HCT116 (cell line): ENCODE measurements around the gene TNFRSF6B. TPM values are rescaled to one million over a fixed set of nuclear protein-coding genes. Genes with fewer than 3 reads are reported as not detected.

Experiments
- ATAC-seq: fragments of 200-7000 bp; cut with Tn5 transposase; 2 replicates; pipeline ENCODE4 v1.9.1; 2020; ENCODE audit warnings: mild to moderate bottlenecking, moderate library complexity
- BruUV-seq: library from RNA; stranded (reverse); fragments of 400-500 nt; replicated peaks from 2 replicates; lab custom pipeline; 2021; lab: Mats Ljungman, UMichigan
- CTCF ChIA-PET: fragments of 300-600 bp; sonication (Branson Sonifier 250); formaldehyde crosslinking; loops from one replicate; lab custom pipeline; 2021; ENCODE audit warnings: antibody characterized with exemption; lab: Charles Lee
- POLR2A ChIA-PET: fragments of 300-600, 350-600 bp; sonication (Branson Sonifier 250); formaldehyde crosslinking; loops from one replicate; lab custom pipeline; 2021; ENCODE audit warnings: antibody characterized with exemption; lab: Charles Lee
- RAD21 ChIA-PET, 2 experiments: fragments of 300-600 bp; sonication (Branson Sonifier 250); formaldehyde crosslinking; loops; one replicate each; lab custom pipeline; 2023; ENCODE audit warnings: low total read pairs in 2 of 2; ENCODE audit not compliant: uncharacterized antibody in 2 of 2, unreplicated experiment in 2 of 2, low non-redundant PET in 1 of 2; lab: Charles Lee
- DNase-seq: peaks from one replicate; pipeline ENCODE4 v3.0.0-alpha.2; 2010; ENCODE audit warnings: low read depth, low spot score
- H2AFZ ChIP-seq: fragments of 200-600 bp; shearing (Covaris generic), sonication (generic); 2 replicates; pipeline ENCODE4 v1.6.1; 2017; ENCODE audit warnings: low read depth, mixed run types, mixed read lengths, antibody characterized with exemption, low read length; ENCODE audit not compliant: poor library complexity, severe bottlenecking
- H3K27ac ChIP-seq: 2 replicates; pipeline ENCODE4 v1.5.1; 2012; ENCODE audit warnings: low read depth, low read length
- H3K27me3 ChIP-seq: fragments of 200-600 bp; sonication (generic); 2 replicates; pipeline ENCODE4 v1.6.1; 2016; ENCODE audit warnings: mixed run types, low read length, mixed read lengths; ENCODE audit not compliant: insufficient read depth
- H3K36me3 ChIP-seq, 2 experiments: fragments of 200-500 bp in 1 of 2; fragments of 200-600 bp in 1 of 2; sonication (Bioruptor generic) in 1 of 2; sonication (generic) in 1 of 2; 2 replicates each; pipeline versions ENCODE4 v1.5.1 to v1.6.1; 2014 to 2016; ENCODE audit warnings: low read length in 2 of 2, inconsistent platforms in 1 of 2, mixed read lengths in 1 of 2, mixed run types in 1 of 2; ENCODE audit not compliant: insufficient read depth in 2 of 2, control insufficient read depth in 1 of 2
- H3K4me1 ChIP-seq, 2 experiments: fragments of 200-600 bp in 1 of 2; sonication (generic) in 1 of 2; 2 replicates each; pipeline versions ENCODE4 v1.5.1 to v1.6.1; 2012 to 2017; ENCODE audit warnings: low read length in 2 of 2, inconsistent platforms in 1 of 2, mild to moderate bottlenecking in 1 of 2, mixed read lengths in 1 of 2, mixed run types in 1 of 2, moderate library complexity in 1 of 2; ENCODE audit not compliant: insufficient read depth in 2 of 2, control insufficient read depth in 1 of 2
- H3K4me2 ChIP-seq: fragments of 200-600 bp; sonication (generic); 2 replicates; pipeline ENCODE4 v1.6.1; 2017; ENCODE audit warnings: mixed run types, low read length, mixed read lengths
- H3K4me3 ChIP-seq, 2 experiments: fragments of 200-600 bp in 1 of 2; sonication (generic) in 1 of 2; replicated peaks in 1 of 2; 2 replicates each; pipeline ENCODE4 v1.5.1; 2011 to 2016; ENCODE audit warnings: low read length in 2 of 2, control low read depth in 1 of 2, low read depth in 1 of 2, mild to moderate bottlenecking in 1 of 2, mixed read lengths in 1 of 2, mixed run types in 1 of 2
- H3K79me2 ChIP-seq: fragments of 200-600 bp; sonication (generic); 2 replicates; pipeline ENCODE4 v1.6.1; 2017; ENCODE audit warnings: mild to moderate bottlenecking, mixed run types, low read length, moderate library complexity, mixed read lengths; ENCODE audit not compliant: insufficient read depth
- H3K9ac ChIP-seq: fragments of 200-600 bp; sonication (generic); 2 replicates; pipeline ENCODE4 v1.6.1; 2016; ENCODE audit warnings: low read length, mixed read lengths
- H3K9me2 ChIP-seq: fragments of 200-600 bp; sonication (generic), shearing (Covaris generic); 2 replicates; pipeline ENCODE4 v1.6.1; 2017; ENCODE audit warnings: mixed run types, mild to moderate bottlenecking, moderate library complexity; ENCODE audit not compliant: insufficient read depth
- H3K9me3 ChIP-seq, 2 experiments: fragments of 200-500 bp in 1 of 2; fragments of 200-600 bp in 1 of 2; sonication (Bioruptor generic) in 1 of 2; sonication (generic) in 1 of 2; 2 replicates each; pipeline ENCODE4 v1.6.1; 2014 to 2017; ENCODE audit warnings: low read length in 2 of 2, mixed read lengths in 2 of 2, inconsistent platforms in 1 of 2, low read depth in 1 of 2, mild to moderate bottlenecking in 1 of 2, mixed run types in 1 of 2, moderate library complexity in 1 of 2; ENCODE audit not compliant: control insufficient read depth in 1 of 2, insufficient read depth in 1 of 2
- H4K20me1 ChIP-seq: fragments of 200-600 bp; sonication (generic), shearing (Covaris generic); 2 replicates; pipeline ENCODE4 v1.6.1; 2017; ENCODE audit warnings: mixed run types, mild to moderate bottlenecking, moderate library complexity; ENCODE audit not compliant: insufficient read depth
- CBX3 ChIP-seq: IDR thresholded peaks from 2 replicates; pipeline ENCODE4 v1.6.1; 2012; ENCODE audit warnings: low read depth
- CEBPB ChIP-seq: IDR thresholded peaks from 2 replicates; pipeline ENCODE4 v1.6.1; 2012; ENCODE audit warnings: low read depth
- EGR1 ChIP-seq: IDR thresholded peaks from 2 replicates; pipeline ENCODE4 v1.6.1; 2012; ENCODE audit warnings: low read depth
- ELF1 ChIP-seq: IDR thresholded peaks from 2 replicates; pipeline ENCODE4 v1.6.1; 2012; ENCODE audit warnings: low read depth, borderline replicate concordance
- EZH2 ChIP-seq: fragments of 200-600 bp; sonication (generic); IDR thresholded peaks from 2 replicates; pipeline ENCODE4 v1.6.1; 2017; ENCODE audit warnings: antibody characterized with exemption, mixed run types
- EZH2phosphoT487 ChIP-seq: fragments of 200-600 bp; IDR thresholded peaks from 2 replicates; pipeline ENCODE4 v1.6.1; 2018; ENCODE audit warnings: antibody characterized with exemption, borderline replicate concordance
- FOSL1 ChIP-seq: IDR thresholded peaks from 2 replicates; pipeline ENCODE4 v1.6.1; 2012; ENCODE audit warnings: low read depth
- POLR2A ChIP-seq: IDR thresholded peaks from 2 replicates; pipeline ENCODE4 v1.7.0; 2011; ENCODE audit warnings: borderline replicate concordance; ENCODE audit not compliant: insufficient read depth, insufficient read length; ENCODE audit errors: extremely low read depth
- POLR2AphosphoS5 ChIP-seq: IDR thresholded peaks from 2 replicates; pipeline ENCODE4 v1.6.1; 2011; ENCODE audit warnings: mild to moderate bottlenecking, low read depth, low read length, moderate library complexity
- RAD21 ChIP-seq: IDR thresholded peaks from 2 replicates; pipeline ENCODE4 v1.6.1; 2012; ENCODE audit warnings: low read depth, mild to moderate bottlenecking
- SIN3A ChIP-seq: IDR thresholded peaks from 2 replicates; pipeline ENCODE4 v1.6.1; 2012; ENCODE audit warnings: low read depth
- SRF ChIP-seq: IDR thresholded peaks from 2 replicates; pipeline ENCODE4 v1.6.1; 2012; ENCODE audit warnings: low read depth
- YY1 ChIP-seq: IDR thresholded peaks from 2 replicates; pipeline ENCODE4 v1.6.1; 2011; ENCODE audit warnings: low read length, low read depth, moderate library complexity, mild to moderate bottlenecking; ENCODE audit not compliant: insufficient replicate concordance; ENCODE audit errors: extremely low read depth
- intact Hi-C: fragments of 100-400 bp; cut with micrococcal nuclease; formaldehyde crosslinking; loops from 2 replicates; pipeline ENCODE4 v1.10.0; 2022
- total RNA-seq: library from RNA; stranded (reverse); gene quantifications from one replicate; pipeline ENCODE4 v1.2.1, GENCODE V29; 2021; ENCODE audit not compliant: unreplicated experiment
- TF ChIP-seq, protein P1 (sequence below): IDR thresholded peaks from 2 replicates; pipeline ENCODE4 v1.6.1; 2011; ENCODE audit warnings: mild to moderate bottlenecking, low read length, moderate library complexity; ENCODE audit not compliant: insufficient replicate concordance; ENCODE audit errors: extremely low read depth
- TF ChIP-seq, protein P2 (sequence below): IDR thresholded peaks from 2 replicates; pipeline ENCODE4 v1.6.1; 2012; ENCODE audit warnings: low read depth
- TF ChIP-seq, protein P3 (sequence below): IDR thresholded peaks from 2 replicates; pipeline ENCODE4 v1.6.1; 2012

The TNFRSF6B gene
- total RNA-seq, 1 experiment from 2014 or later = 147 TPM

DNA sequence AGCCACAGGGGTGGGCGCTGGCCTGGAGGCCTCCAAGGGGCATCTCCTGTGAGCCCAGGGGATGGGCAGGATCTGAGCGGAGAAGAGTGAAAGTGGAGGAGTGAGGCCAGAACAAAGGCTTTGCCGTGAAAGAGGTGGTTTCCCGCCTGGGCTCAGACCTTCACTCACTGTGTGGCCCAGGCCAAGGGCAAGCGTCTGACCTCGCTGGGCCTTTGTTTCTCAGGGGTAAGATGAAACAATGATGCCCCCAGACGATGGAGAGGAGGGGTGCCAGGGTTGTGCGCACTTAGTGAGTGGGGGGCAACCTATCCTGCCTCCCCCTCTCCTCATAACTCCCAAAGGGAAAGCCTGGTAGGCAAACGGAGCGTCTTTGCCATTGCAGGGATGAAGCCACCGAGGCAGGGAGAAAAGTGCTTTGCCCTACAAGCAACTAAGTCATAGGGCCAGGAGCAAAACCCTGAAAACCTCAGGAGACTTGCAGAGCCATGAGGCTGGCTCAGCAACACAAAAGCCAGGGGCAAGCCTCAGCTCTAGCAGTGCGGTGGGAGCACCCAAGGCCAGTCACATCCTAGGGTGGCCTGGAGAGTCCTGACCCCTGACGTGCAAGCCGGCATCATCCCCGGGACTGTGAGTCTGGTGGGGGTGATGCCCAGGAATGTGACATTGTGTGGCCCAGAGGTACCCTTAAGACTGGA is 42.3 kb upstream of the TNFRSF6B start:
- Histone ChIP-seq H4K20me1 (no peaks in the 10 kb centered on the region), H2AFZ (no peak overlapping the region), H3K4me1 (peaks cover 18 to 49% of the 10 kb centered on the region in 2 experiments), H3K9me2 (no peaks in the 10 kb centered on the region), H3K9ac (peak overlapping the region; percentile 64), H3K4me2 (peak overlapping the region; percentile 89), H3K9me3 (no peaks in the 10 kb centered on the region), H3K79me2 (peaks cover 33% of the 10 kb centered on the region), H3K36me3 (no peaks in the 10 kb centered on the region), H3K27me3 (no peaks in the 10 kb centered on the region), H3K27ac (peak overlapping the region; percentile 65), H3K4me3 (peak overlapping the region; percentile 65 to 75)
- ChIA-PET CTCF (interaction anchor here (1.0 to 1.1 kb wide), 2 partner anchors 12 to 116 kb away, joined by 3 to 6 read pairs; no protein-coding TSS in a partner anchor), POLR2A (interaction anchor here (1.1 to 1.2 kb wide), 3 partner anchors 12 to 211 kb away, joined by 3 to 7 read pairs (median 4); partner anchors contain the start of gene TPD52L2), RAD21 (no interaction called here)
- BruUV-seq = no TSS peak
- DNase-seq = no peak
- TF ChIP-seq, protein P1, sequence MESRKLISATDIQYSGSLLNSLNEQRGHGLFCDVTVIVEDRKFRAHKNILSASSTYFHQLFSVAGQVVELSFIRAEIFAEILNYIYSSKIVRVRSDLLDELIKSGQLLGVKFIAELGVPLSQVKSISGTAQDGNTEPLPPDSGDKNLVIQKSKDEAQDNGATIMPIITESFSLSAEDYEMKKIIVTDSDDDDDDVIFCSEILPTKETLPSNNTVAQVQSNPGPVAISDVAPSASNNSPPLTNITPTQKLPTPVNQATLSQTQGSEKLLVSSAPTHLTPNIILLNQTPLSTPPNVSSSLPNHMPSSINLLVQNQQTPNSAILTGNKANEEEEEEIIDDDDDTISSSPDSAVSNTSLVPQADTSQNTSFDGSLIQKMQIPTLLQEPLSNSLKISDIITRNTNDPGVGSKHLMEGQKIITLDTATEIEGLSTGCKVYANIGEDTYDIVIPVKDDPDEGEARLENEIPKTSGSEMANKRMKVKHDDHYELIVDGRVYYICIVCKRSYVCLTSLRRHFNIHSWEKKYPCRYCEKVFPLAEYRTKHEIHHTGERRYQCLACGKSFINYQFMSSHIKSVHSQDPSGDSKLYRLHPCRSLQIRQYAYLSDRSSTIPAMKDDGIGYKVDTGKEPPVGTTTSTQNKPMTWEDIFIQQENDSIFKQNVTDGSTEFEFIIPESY = no peak
- TF ChIP-seq CBX3 = no peak
- no peak for TF ChIP-seq YY1
- TF ChIP-seq EZH2phosphoT487 = no peak
- no peak for TF ChIP-seq FOSL1
- no peak for TF ChIP-seq SRF
- no peak for TF ChIP-seq POLR2AphosphoS5
- TF ChIP-seq ELF1 = no peak
- TF ChIP-seq RAD21 = no peak
- TF ChIP-seq, protein P2, sequence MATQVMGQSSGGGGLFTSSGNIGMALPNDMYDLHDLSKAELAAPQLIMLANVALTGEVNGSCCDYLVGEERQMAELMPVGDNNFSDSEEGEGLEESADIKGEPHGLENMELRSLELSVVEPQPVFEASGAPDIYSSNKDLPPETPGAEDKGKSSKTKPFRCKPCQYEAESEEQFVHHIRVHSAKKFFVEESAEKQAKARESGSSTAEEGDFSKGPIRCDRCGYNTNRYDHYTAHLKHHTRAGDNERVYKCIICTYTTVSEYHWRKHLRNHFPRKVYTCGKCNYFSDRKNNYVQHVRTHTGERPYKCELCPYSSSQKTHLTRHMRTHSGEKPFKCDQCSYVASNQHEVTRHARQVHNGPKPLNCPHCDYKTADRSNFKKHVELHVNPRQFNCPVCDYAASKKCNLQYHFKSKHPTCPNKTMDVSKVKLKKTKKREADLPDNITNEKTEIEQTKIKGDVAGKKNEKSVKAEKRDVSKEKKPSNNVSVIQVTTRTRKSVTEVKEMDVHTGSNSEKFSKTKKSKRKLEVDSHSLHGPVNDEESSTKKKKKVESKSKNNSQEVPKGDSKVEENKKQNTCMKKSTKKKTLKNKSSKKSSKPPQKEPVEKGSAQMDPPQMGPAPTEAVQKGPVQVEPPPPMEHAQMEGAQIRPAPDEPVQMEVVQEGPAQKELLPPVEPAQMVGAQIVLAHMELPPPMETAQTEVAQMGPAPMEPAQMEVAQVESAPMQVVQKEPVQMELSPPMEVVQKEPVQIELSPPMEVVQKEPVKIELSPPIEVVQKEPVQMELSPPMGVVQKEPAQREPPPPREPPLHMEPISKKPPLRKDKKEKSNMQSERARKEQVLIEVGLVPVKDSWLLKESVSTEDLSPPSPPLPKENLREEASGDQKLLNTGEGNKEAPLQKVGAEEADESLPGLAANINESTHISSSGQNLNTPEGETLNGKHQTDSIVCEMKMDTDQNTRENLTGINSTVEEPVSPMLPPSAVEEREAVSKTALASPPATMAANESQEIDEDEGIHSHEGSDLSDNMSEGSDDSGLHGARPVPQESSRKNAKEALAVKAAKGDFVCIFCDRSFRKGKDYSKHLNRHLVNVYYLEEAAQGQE = no peak
- TF ChIP-seq EZH2 = no peak
- TF ChIP-seq SIN3A = no peak
- no peak for TF ChIP-seq CEBPB
- TF ChIP-seq EGR1 = no peak
- no peak for TF ChIP-seq POLR2A
- TF ChIP-seq, protein P3, sequence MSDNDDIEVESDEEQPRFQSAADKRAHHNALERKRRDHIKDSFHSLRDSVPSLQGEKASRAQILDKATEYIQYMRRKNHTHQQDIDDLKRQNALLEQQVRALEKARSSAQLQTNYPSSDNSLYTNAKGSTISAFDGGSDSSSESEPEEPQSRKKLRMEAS = no peak
- ATAC-seq = no peak
- intact Hi-C loops = loop anchor here (1.0 to 2.0 kb wide), 2 partner anchors 28 to 43 kb away; partner anchors contain the start of gene TNFRSF6B
